GM12872 (cell line): Measurements from ENCODE around the gene GTSE1.
A peak's percentile ranks its signal among the peaks of the same experiment; 100 is the strongest.

Experiments
- CTCF ChIP-seq: IDR thresholded peaks from 3 replicates; pipeline ENCODE4 v1.5.1; 2011; ENCODE audit warnings: low read depth, mild to moderate bottlenecking, low read length, moderate library complexity; ENCODE audit not compliant: insufficient read depth

Gene GTSE1

GRCh38 chr22:46353483-46354105, 56.9 kb downstream of the GTSE1 start:
- TF ChIP-seq CTCF: no peak

GRCh38 chr22:46354176-46354992, 57.7 kb downstream of the GTSE1 start:
- TF ChIP-seq CTCF: no peak

GRCh38 chr22:46354993-46355305, 58.3 kb downstream of the GTSE1 start:
- TF ChIP-seq CTCF: no peak

- TF ChIP-seq CTCF: peak; percentile 80
These were observed 58.8 kb downstream of the GTSE1 start for GRCh38 chr22:46355369-46355995.

- TF ChIP-seq CTCF: no peak
These were observed 59.4 kb downstream of the GTSE1 start for GRCh38 chr22:46355996-46356471.

- no peak for TF ChIP-seq CTCF
These were observed 60.1 kb downstream of the GTSE1 start for GRCh38 chr22:46356496-46357480.
